ENCODE measurements around the gene NACC2.

NACC2 gene

DNA sequence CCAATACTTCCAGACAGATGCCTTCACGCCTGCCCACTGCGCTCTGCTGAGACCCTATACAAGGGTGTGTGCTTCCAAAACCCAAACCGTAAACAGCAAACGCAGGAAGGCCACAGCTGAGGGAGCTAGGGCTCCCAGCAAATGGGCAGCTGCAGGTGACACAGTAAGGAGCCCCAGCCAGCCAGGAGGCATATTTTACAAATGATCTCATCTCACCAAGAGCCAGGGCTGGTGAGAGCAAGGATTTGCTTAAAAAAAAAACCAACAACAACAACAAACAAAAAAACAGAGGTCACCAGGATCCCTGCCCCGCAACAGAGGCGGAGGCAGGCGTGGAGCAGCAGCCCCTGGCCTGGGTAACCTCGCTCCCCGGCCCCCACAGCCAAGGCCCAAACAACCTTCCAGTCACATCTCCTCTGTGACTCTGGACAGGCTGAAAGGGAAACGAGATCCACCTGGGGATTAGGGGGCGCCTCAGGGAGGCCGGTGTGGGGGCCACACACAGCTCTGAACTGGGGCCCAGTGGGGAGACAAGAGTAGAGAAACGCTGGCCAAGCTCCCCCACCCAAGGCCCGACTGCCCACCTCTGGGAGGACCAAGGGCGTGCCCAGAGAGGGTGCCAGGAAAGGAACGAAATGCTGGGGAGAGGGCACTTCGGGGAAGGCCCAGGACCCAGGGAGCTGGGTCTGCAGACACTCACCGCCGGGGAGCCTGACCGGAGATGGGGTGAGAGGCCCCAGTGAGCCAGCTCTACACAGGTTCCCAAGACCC, 3.3 kb downstream of the NACC2 start:
- no peak for DNase-seq

DNA sequence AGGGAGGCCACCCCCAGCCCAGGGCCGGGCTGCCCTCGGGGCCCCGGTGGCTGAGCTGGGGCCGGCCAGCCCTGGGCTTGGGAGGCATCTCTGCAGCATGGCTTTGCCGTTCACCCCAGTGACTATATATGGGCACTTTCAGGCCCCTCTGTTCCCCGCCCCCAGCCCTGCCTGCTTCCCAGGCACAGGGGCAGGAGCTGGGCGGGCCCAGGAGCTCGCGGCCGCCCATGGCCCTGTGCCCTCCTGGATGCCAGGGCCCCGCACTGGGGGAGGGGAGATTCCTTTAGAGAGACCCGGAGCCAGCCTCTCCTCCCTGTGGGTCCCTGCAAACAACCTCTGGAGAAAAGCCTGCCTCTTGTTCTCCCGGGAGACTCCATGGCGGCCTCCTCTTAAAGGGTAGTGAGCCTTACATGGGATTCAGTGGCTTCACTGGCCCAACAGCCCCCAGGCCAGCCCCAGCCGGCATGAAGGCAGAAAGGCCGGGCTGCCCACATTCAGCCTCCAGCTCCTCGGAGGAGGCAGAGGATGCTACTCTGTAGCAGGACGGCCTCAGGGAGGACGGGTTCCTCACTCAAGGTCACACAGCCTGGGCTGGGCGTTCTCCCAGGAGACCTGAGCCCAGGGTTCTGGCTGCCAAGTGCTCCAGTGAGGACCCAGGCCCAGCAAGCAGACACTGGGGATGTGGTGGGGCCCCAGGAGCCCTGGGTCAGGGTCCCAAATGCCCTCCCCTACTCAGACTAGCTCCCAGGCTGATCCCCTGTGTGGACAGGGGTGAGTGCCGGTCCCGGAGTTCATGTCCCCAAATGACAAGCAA, 4.1 kb downstream of the NACC2 start:
- DNase-seq: no peak

GRCh38 chr9:136090056-136090735, 4.9 kb downstream of the NACC2 start:
- DNase-seq: no peak

- DNase-seq: peak; percentile 47
These were observed 5.4 kb downstream of the NACC2 start for GRCh38 chr9:136089697-136090045.

- DNase-seq: no peak
These were observed 6.0 kb downstream of the NACC2 start for GRCh38 chr9:136088939-136089696.

DNA sequence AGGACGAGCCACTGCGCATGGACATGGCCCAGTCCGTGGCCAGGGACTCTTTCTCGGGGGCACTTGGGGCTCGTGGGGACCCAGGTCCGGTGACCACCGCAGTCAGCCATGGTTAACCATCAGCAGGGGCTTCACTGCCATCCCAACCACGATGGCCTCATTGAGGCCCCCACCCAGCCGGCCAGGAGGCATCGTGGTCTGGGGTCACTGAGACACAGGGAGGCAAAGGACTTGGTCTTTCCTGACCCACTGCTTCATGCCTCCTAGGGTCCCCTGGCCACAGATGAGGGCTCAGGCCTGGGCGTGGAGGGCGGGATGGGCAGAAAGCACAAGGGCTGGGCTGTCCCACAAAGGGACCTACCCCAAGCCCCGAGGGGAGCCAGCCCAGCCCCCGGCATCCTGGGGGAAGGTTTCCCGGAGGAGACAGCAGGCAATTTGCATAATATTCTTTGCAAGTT, 6.6 kb downstream of the NACC2 start:
- no peak for DNase-seq

GRCh38 chr9:136087741-136088480, 7.2 kb downstream of the NACC2 start:
- DNase-seq: no peak

DNA sequence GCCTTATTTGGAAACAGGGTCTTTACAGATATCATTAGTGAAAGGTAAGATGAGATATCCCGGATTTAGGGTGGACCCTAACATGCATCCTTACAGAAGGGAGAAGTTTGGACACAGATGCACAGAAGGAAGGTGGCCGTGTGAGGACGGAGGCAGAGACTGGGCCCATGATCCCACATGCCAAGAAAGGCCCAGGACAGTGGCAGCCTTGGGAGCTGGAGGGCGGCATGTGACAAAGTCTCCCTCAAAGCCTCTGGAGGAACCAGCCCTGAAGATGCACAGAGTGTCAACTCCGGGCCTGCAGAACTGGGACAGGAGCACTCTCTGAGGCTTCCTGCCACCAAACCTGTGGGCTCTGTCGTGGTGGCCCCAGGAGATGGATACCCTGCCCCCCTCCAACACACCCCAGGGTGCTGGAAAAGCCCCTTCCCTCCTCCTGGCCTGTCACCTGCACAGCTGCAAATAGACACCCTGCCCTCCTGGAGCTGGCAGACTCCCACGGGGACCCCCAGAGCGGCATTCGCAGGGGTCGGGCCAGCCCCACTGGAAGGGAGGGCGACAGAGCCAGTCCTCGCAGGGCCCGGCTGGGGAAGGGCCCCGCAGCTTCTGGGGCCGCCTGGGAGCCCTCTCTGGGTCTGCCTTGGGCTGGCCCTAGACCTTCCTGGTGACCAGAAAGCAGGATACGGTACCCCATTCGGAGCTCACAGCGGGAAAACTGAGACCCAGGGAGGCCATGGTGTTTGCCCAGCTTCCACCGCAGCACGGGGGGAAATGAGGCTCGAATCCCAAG, 7.9 kb downstream of the NACC2 start:
- no peak for DNase-seq

DNA sequence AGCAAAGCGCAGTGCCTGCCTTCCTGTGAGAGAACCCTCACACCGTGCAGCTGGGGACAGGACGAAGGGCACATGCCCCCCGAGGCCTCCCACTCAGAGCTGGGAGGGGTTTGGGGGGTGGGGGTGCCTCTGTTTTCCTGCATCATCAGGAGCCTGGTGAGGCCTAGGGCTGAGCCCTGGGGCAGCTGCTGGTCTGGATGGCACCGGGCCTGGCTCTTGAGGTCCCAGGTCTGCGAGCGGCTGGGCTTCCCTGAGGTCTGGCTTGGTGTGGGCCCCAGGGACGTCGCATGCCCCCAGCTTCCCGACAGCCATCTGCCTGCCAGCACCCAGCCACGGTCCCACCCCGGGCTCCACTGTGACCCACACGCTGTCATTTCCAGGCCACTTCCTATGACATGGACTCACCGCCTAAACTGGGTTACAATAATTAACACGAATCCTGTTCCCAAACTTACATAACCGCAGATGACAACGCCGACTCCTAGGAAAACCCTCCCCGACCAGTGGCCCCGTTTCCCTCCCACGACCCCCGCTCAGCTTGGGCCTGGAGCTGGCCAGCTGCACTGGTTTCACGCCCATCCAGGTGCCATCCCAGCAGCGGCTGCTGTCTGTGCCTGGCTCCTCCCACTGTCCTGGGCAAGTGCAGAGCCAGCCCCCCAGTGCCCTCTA, 8.7 kb downstream of the NACC2 start:
- no peak for DNase-seq

- DNase-seq: no peak
These were observed 9.3 kb downstream of the NACC2 start for GRCh38 chr9:136085815-136086212.

DNA sequence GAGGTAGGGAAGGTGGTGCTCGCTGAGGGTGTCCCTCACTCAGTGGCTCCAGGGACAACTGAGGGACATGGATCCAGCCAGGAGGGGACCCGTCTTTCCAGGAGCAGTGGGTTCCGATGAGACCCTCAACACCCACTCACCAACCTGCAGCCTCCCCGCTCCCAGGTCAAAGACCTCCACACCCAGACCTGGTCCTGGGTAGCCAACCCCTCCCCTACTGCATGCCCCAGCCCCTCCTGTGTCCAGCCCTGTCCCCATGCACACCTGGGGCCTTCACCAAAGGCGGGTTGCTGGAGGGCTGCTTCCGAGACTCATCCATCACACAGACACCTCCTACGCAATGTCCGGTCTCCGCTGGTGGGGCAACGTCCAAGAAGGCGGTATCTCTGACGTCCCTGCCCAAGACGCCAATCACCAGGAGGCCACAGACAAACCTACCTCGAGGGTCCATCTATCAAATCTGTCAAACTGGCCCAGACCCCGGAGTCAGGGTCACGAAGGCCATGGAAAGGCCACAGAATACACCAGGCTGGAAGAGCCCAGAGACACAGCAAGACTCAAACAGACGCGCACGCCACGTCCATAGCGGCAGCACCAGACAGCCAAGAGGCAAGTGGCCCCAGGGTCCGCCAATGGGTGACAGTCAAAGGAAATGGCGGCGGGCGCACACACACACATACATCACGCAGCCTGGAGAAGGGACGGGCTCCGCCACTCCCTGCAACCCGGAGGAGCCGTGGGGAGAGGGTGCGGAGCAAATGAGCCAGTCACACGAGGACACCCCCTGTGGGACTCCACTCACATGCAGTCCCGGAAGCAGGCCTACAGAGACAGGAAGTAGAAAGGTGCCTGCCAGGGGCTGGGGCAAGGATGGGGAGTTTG, 10.8 kb downstream of the NACC2 start:
- DNase-seq: no peak

- DNase-seq: no peak
These were observed 11.5 kb downstream of the NACC2 start for GRCh38 chr9:136083558-136084062.

GRCh38 chr9:136082496-136083361, 12.4 kb downstream of the NACC2 start:
- DNase-seq: no peak

DNA sequence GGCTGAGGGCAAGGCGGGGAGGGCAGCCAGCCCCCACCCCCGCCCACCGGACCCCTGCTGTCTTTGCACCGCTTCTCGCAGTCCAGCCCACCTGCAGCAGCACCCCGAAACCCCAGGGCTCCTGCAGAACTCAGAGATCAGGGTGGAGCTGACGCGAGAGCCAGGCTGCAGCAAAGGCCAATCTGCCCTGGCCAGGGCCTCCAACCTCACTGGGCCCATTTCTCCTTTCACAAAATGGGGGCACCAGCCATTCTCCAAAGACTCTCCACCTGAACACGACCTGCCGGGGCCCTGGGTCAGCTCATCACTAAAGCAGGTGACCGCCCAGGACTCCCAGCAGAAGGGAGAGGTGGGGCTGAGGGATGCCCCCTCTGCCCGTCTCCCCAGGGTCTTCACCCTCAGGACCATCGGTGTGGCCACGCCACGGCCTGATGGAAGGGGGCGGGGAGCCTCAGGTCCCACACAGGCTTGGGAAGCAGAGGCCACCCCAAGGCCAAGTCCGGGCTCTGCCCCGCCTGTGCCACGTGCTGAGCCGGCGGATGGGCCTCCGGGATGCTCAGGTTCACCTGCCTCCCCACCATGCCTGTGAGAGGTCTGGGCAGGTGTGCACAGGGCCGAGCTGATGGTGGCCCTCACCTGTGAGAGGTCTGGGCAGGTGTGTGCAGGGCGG, 13.1 kb downstream of the NACC2 start:
- DNase-seq: no peak

DNA sequence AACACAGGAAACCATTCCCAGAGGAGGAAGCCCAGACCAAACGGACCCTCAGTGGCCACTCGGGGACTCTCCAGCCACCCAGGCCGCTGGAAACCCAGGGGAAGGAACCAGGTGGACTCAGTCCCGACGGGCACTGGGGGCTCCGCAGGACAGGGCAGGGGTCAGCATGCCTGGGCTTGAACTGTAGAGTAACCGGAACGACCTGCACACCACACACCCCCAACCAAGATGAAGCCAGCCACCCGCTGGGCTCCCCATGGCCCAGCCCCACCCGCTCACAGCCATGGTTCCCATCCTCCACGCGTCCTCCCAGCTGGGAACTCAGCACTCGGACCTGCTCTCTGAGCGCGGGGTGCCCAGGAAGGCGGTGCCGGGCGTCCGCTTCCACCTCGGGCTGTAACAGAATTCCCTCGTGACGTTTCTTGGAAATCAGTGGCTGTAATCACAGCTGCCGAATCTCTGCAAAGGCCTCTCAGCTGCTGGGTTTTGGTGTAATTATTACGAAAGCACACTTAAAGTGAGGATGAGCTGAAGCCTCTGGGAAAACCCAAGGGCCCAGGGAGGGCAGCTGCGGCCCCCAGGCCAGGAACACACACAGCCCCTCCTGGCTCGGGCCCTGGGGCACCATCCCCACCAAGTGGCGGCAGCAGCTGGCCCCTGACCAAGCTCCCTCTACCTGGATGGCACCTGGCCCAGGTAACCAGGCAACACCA, 13.8 kb downstream of the NACC2 start:
- no peak for DNase-seq

DNA sequence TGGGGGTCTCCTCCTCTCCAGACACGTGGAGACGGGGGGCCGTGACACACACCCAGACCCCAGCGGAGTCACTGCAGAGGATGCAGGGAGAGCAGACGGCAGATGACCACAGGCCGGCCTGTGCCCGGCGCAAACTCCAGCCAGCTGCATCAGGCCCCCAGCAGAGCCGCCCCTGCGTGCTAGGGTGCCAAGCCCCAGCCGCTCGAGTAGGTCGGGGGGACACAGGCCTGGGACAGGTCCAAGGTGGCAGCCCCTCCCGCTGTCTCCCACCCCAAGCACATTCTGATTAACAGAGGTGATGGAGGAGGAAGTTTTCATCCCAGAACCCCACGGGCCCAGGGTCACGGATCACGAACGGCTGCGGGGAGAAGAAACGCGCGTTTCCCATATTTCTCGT, 14.4 kb downstream of the NACC2 start:
- DNase-seq: no peak

- DNase-seq: no peak
These were observed 15.2 kb downstream of the NACC2 start for GRCh38 chr9:136079916-136080246.

All from fibroblast of upper back skin (primary cell).